CD4-positive, alpha-beta T cell treated with Interleukin-4 for 1 hour (primary cell): ENCODE measurements around the gene WHRN.

ENCODE experiments used
- DNase-seq, 2 donors: peaks; one replicate each; pipeline ENCODE4 v3.0.0-alpha.2; 2020 to 2022

The WHRN gene

GRCh38 chr9:114395768-114396167 lies 109.5 kb downstream of the WHRN start:
- no peak for DNase-seq

GRCh38 chr9:114395334-114395617 lies 110.0 kb downstream of the WHRN start:
- DNase-seq = no peak

- DNase-seq = no peak
Observed at GRCh38 chr9:114394523-114395333, 110.5 kb downstream of the WHRN start.

- no peak for DNase-seq
Observed at GRCh38 chr9:114392749-114393112, 112.5 kb downstream of the WHRN start.

- DNase-seq = no peak
Observed at GRCh38 chr9:114390952-114391351, 114.3 kb downstream of the WHRN start.

GRCh38 chr9:114389612-114390368 lies 115.5 kb downstream of the WHRN start:
- DNase-seq = no peak

- no peak for DNase-seq
Observed at GRCh38 chr9:114388764-114389375, 116.4 kb downstream of the WHRN start.

GRCh38 chr9:114388357-114388682 lies 117.0 kb downstream of the WHRN start:
- DNase-seq = no peak

- DNase-seq = peak; percentile 84
Observed at GRCh38 chr9:114387680-114388356, 117.5 kb downstream of the WHRN start, which contains the start of gene AKNA. Gene AKNA (minus strand): TSS chr9:114387982. CDS start chr9:114381333, 6,649 bp downstream.

GRCh38 chr9:114386886-114387679 lies 118.2 kb downstream of the WHRN start:
- no peak for DNase-seq

- DNase-seq = no peak
Observed at GRCh38 chr9:114386361-114386885, 118.8 kb downstream of the WHRN start.

GRCh38 chr9:114385397-114386181 lies 119.7 kb downstream of the WHRN start:
- DNase-seq = peak; percentile 93 to 94

- DNase-seq = no peak
Observed at GRCh38 chr9:114384836-114385396, 120.4 kb downstream of the WHRN start.

- DNase-seq = no peak
Observed at GRCh38 chr9:114384341-114384740, 120.9 kb downstream of the WHRN start.

- no peak for DNase-seq
Observed at GRCh38 chr9:114383521-114384231, 121.6 kb downstream of the WHRN start.

GRCh38 chr9:114382699-114383520 lies 122.4 kb downstream of the WHRN start:
- DNase-seq = peak; percentile 82 to 84

- DNase-seq = no peak
Observed at GRCh38 chr9:114378883-114379282, 126.4 kb downstream of the WHRN start.

- no peak for DNase-seq
Observed at GRCh38 chr9:114378016-114378415, 127.3 kb downstream of the WHRN start.
